ENCODE data around the gene PHF5A.

The PHF5A gene

GRCh38 chr22:41418717-41419116, 49.8 kb downstream of the PHF5A start:
- in situ Hi-C loops (cut with HindIII; ENCODE audit: low sequenced_read_pairs), result no loop called here

- in situ Hi-C loops (cut with HindIII; ENCODE audit: low sequenced_read_pairs), result no loop called here
These were observed 50.7 kb downstream of the PHF5A start for GRCh38 chr22:41417622-41418390.

- in situ Hi-C loops (cut with HindIII; ENCODE audit: low sequenced_read_pairs), result no loop called here
These were observed 52.9 kb downstream of the PHF5A start for GRCh38 chr22:41415554-41415953.

- in situ Hi-C loops (cut with HindIII; ENCODE audit: low sequenced_read_pairs), result no loop called here
These were observed 57.3 kb downstream of the PHF5A start for GRCh38 chr22:41411021-41411851.

GRCh38 chr22:41410311-41410751, 58.2 kb downstream of the PHF5A start:
- in situ Hi-C loops (cut with HindIII; ENCODE audit: low sequenced_read_pairs), result no loop called here
